ENCODE data around the gene MEOX1. TPM values are rescaled to one million over a fixed set of nuclear protein-coding genes. Genes with fewer than 3 reads are reported as not detected.

The MEOX1 gene
- total and polyA plus RNA-seq, 2 donors (not counting 1 experiment from before 2014, with no cell fraction given): not detected

- no peak for DNase-seq (ENCODE audit: low read depth in 2 of 2)
- Histone ChIP-seq H3K27ac (ENCODE audit: insufficient read depth, low read length) (no peak overlapping the region), H3K9me3 (ENCODE audit: control insufficient read depth, insufficient read depth, low read depth, low read length) (no peaks in the 10 kb centered on the region)
These were observed 22.4 kb upstream of the MEOX1 start for GRCh38 chr17:43683928-43684653.

GRCh38 chr17:43680461-43680860 lies 18.7 kb upstream of the MEOX1 start:
- Histone ChIP-seq H3K79me2 (ENCODE audit: control insufficient read depth, insufficient read depth, low read length) (no peaks in the 10 kb centered on the region), H3K27me3 (ENCODE audit: control insufficient read depth, insufficient read depth, low read length) (peaks cover 3% of the 10 kb centered on the region), H4K20me1 (ENCODE audit: control insufficient read depth, extremely low read depth, insufficient read depth, low read length) (peaks cover 2% of the 10 kb centered on the region), H3K27ac (ENCODE audit: insufficient read depth, low read length) (no peak overlapping the region), H2AFZ (ENCODE audit: low read length) (no peak overlapping the region), H3K9me3 (ENCODE audit: control insufficient read depth, insufficient read depth, low read depth, low read length) (no peaks in the 10 kb centered on the region), H3K9ac (ENCODE audit: insufficient read depth, low read length) (no peak overlapping the region), H3K36me3 (ENCODE audit: control insufficient read depth, insufficient read depth, low read length) (no peaks in the 10 kb centered on the region), H3K4me3 (replicated peaks in 1 of 4; ENCODE audit: control extremely low read depth in 1 of 4, insufficient read depth in 1 of 4, low read depth in 3 of 4, low read length in 4 of 4) (no peak overlapping the region), H3K4me2 (ENCODE audit: extremely low read depth, insufficient read depth, low read length) (no peak overlapping the region), H3K4me1 (ENCODE audit: control insufficient read depth, extremely low read depth, insufficient read depth, low read length) (no peaks in the 10 kb centered on the region)
- no peak for DNase-seq (ENCODE audit: low read depth in 2 of 2)
- no peak for TF ChIP-seq CTCF (conservative IDR thresholded peaks at IDR 0.05 in 1 of 2, IDR thresholded peaks at IDR 0.05 in 1 of 2; ENCODE audit: low read depth in 1 of 2, low read length in 2 of 2)
- no peak for TF ChIP-seq EZH2 (IDR thresholded peaks at IDR 0.05; ENCODE audit: low read length, missing control alignments)

More at GRCh38 chr17:43683928-43684653, 22.4 kb upstream of the MEOX1 start:
- Histone ChIP-seq H3K4me1 (ENCODE audit: control insufficient read depth, extremely low read depth, insufficient read depth, low read length) (no peaks in the 10 kb centered on the region), H2AFZ (ENCODE audit: low read length) (no peak overlapping the region), H3K9ac (ENCODE audit: insufficient read depth, low read length) (no peak overlapping the region), H3K4me3 (replicated peaks in 1 of 4; ENCODE audit: control extremely low read depth in 1 of 4, insufficient read depth in 1 of 4, low read depth in 3 of 4, low read length in 4 of 4) (no peak overlapping the region), H3K36me3 (ENCODE audit: control insufficient read depth, insufficient read depth, low read length) (no peaks in the 10 kb centered on the region), H4K20me1 (ENCODE audit: control insufficient read depth, extremely low read depth, insufficient read depth, low read length) (peaks cover 2% of the 10 kb centered on the region), H3K27me3 (ENCODE audit: control insufficient read depth, insufficient read depth, low read length) (peaks cover 5% of the 10 kb centered on the region), H3K79me2 (ENCODE audit: control insufficient read depth, insufficient read depth, low read length) (no peaks in the 10 kb centered on the region), H3K4me2 (ENCODE audit: extremely low read depth, insufficient read depth, low read length) (no peak overlapping the region)
- TF ChIP-seq EZH2 (IDR thresholded peaks at IDR 0.05; ENCODE audit: low read length, missing control alignments): no peak
- TF ChIP-seq CTCF (conservative IDR thresholded peaks at IDR 0.05 in 1 of 2, IDR thresholded peaks at IDR 0.05 in 1 of 2; ENCODE audit: low read depth in 1 of 2, low read length in 2 of 2): no peak

GRCh38 chr17:43679911-43680310 lies 18.2 kb upstream of the MEOX1 start:
- Histone ChIP-seq H3K4me3 (replicated peaks in 1 of 4; ENCODE audit: control extremely low read depth in 1 of 4, insufficient read depth in 1 of 4, low read depth in 3 of 4, low read length in 4 of 4) (no peak overlapping the region), H4K20me1 (ENCODE audit: control insufficient read depth, extremely low read depth, insufficient read depth, low read length) (peaks cover 2% of the 10 kb centered on the region), H3K79me2 (ENCODE audit: control insufficient read depth, insufficient read depth, low read length) (no peaks in the 10 kb centered on the region), H2AFZ (ENCODE audit: low read length) (no peak overlapping the region), H3K27ac (ENCODE audit: insufficient read depth, low read length) (no peak overlapping the region), H3K4me2 (ENCODE audit: extremely low read depth, insufficient read depth, low read length) (no peak overlapping the region), H3K9me3 (ENCODE audit: control insufficient read depth, insufficient read depth, low read depth, low read length) (no peaks in the 10 kb centered on the region), H3K27me3 (ENCODE audit: control insufficient read depth, insufficient read depth, low read length) (peaks cover 3% of the 10 kb centered on the region), H3K36me3 (ENCODE audit: control insufficient read depth, insufficient read depth, low read length) (no peaks in the 10 kb centered on the region), H3K9ac (ENCODE audit: insufficient read depth, low read length) (no peak overlapping the region), H3K4me1 (ENCODE audit: control insufficient read depth, extremely low read depth, insufficient read depth, low read length) (no peaks in the 10 kb centered on the region)
- DNase-seq (ENCODE audit: low read depth in 2 of 2): no peak
- TF ChIP-seq EZH2 (IDR thresholded peaks at IDR 0.05; ENCODE audit: low read length, missing control alignments) (no peak), CTCF (conservative IDR thresholded peaks at IDR 0.05 in 1 of 2, IDR thresholded peaks at IDR 0.05 in 1 of 2; ENCODE audit: low read depth in 1 of 2, low read length in 2 of 2) (no peak)

Measured in fibroblast of lung (primary cell).